ENCODE results near the gene TEN1.
"Not testable (repeated sequence)": the region's sequence is repeated elsewhere in the genome, so short reads cannot be mapped to it uniquely, and the experiment has no call there.

GRCh38 chr17:75975187-75975586 lies 3.9 kb upstream of the TEN1 start:
- not testable (repeated sequence) for TF ChIP-seq CTCF (conservative IDR thresholded peaks at IDR 0.05); ZFX (IDR thresholded peaks at IDR 0.05)
